Measurements from ENCODE around the gene ZFAND3.

Gene ZFAND3

DNA sequence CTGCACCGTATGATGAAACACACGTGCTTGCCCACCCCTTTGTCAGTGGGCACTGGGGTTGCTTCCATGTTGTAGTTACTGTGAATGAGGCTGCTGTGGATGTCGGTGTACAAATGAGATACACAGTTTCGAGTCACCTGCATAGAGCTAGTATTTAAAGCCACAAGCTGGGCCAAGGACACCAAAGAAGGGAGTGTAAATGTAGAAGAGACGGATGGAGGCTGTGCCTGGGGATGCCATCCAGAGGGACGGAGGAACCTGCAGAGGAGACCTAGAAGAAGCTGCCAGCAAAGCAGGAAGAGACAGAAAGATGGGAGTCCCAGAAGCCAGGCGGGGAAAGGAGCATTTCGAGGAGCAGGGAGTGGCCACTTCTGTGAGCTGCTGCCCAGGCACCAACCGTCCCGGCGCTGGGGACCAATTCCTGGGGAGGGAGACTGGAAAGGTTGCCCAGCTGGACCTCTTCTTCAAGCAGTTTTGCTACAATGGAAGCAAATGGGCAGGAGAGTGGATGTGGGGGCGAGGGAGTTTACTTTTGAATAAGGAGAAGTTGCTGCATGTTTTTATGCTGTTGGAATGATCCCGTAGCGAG, 339.3 kb downstream of the ZFAND3 start:
- peak; percentile 55 for DNase-seq

GRCh38 chr6:38159596-38159995, 340.1 kb downstream of the ZFAND3 start:
- DNase-seq, result no peak

DNA sequence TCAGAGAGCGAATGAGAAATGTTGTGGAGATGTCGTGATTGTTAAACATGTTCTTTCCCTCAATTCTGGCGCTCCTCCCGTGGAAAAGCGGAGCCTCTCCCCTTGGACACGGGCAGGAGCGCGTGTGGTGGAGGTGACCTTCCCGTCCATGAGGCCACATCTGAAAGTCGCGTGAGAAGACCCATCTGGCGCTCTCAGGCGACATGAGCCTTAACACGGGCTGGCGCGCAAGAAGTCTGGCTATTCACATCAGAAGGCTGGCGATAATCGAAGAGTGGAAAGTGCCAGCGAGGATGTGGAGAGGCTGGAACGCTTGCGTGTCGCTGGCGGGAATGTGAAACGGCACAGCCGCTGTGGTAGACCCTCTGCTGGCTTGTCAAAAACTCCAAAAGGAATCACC, 341.3 kb downstream of the ZFAND3 start:
- DNase-seq, result no peak

GRCh38 chr6:38161331-38161730, 341.8 kb downstream of the ZFAND3 start:
- no peak for DNase-seq

GRCh38 chr6:38161754-38162492, 342.4 kb downstream of the ZFAND3 start:
- peak; percentile 33 for DNase-seq

DNA sequence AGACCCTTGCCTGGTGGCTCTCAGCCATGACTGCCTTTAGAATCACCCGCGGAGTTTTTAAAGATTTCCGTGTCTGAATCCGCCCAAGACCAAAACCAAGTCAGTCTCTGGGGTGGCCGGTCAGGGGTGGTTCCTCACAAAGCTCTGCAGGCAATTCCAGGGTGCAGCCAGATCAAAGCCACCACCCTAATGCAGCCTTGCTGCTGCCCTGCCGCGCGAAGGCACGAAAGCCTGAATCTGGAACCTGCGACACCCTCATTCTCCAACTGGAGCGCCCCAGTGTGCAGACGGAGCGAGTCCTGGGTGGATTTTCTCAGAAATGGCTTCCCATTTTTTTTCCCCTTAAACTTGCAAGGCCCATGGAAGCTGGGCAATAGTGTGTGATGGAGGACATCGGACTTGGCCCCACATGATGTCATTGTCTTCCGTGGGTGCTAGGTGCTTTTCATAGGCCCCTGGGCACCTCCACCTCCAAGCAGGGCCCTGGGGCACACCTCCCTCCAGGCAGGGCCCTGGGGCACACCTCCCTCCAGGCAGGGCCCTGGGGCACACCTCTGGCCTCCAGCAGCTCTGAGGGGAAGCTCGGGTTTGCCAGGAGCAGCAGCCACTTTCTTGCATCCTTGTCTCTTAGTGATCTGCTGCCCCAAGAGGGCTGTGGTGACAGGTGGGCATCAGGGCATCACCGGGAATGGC, 343.1 kb downstream of the ZFAND3 start:
- no peak for DNase-seq

DNA sequence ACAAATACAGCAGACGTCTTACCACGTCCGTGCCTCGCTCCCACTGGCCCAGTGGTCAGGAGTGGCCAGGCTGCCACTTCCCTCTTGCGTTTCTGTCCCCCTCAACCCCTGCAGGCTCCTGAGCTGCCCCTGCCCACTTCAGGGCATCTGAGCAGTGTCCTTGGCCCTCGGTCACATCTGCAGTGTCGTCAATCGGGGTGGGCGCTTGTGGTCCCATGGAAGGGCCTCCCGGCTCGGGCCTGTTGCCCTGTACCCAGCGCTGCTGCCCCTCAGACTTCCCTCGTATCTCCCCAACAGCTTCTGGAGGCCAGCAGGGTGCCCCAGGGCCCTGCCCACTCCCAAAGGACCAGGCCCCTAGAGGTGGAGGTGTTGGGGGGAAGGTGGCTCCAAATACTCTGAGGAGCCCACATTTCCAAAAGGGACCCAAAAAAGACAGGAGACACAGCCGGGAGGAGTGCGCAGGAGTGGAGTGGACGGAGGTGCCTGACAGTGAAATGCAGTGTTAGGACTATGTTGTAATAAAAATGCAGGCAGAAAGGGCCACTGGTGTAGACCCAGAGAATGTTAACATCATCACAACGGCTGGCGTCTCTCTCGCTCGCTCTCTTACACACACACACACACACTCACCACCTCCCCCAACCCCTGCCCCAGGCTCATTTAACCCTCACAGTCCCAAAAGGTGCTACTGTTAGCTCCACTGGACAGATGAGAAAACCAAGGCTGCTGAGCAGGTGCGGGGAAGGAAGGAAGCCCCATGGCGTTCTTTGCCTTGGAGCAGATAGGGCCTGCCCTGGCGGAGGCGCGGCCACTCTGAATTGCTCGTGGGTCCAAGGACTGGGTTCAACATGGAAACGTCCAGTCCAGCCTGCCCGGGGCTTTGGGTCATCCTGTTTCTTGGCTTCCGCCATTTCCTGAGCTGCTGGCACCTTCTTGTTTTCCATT, 343.9 kb downstream of the ZFAND3 start:
- no peak for DNase-seq

- DNase-seq, result no peak
Measured at GRCh38 chr6:38164131-38164481, 344.6 kb downstream of the ZFAND3 start.

DNA sequence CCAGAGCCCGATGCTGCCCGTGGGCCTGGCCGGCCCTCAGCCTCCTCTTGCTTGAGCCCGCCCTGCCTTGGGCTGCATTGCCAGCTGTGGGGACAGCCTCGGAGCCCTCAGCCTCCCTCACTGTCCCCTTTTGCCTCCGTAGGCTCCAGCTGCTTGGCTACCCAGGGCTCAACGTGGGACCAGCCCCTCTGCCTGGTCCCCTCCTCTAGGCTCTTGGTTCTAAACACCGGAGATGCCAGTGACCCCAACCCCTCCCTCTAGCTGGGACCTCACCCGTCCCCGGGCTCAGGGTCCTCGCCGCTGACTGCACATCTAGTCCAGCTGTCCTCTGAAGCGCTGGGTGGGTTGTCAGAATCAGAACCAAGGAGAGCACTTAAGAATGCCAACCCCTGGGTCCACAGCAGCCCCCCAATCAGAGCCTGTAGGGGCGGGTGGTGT, 345.2 kb downstream of the ZFAND3 start:
- DNase-seq, result no peak

DNA sequence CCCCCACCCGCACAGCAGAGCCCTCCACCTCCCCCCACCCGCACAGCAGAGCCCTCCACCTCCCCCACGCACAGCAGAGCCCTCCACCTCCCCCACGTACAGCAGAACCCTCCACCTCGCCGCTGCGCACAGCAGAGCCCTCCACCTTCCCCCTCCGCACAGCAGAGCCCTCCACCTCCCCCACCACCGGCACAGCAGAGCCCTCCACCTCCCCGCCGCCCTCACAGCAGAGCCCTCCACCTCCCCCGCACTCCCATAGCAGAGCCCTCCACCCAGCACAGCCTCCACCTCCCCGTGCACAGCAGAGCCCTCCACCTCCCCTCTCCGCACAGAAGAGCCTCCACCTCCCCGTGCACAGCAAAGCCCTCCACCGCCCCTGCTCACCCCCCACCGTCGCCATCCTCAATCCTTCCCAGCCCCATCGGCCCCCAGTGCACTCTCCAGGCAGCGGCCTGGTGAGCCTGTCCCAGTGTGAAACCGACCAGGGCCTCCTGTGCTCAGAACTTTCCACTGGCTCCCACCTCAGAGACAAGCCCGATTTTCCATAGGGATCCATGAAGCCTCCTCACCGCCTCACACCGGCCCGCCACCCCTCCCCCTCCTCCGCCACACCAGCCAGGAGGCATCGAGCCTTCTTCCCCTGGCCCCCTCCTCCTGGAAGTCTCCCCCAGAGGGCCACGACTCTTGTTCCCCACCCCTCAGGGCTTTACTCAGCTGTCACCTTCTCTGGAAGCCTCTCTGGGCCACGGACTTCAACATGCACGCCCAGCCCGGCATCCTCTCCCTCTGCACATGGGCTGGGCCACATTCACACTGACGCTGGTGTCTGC, 347.1 kb downstream of the ZFAND3 start:
- no peak for DNase-seq

DNA sequence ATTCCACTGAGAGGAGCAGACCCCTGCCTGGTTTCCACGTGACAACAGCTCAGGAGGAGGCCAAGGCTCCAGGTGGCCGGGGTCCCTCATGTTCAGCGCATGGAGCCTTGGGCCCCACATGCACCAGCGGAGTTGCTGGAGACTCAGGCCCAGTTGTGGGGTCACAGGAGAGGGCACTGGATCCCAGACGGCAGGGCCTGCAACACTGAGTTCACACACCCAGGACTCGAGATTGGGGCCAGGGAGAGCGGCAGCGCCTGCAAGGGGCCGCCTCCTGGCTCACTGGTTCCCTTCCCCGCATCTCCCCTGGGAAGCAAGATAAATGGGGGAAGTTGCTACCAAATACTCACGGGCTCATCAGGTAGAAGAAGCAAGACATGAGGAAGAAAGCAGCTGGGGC, 348.1 kb downstream of the ZFAND3 start:
- no peak for DNase-seq

DNA sequence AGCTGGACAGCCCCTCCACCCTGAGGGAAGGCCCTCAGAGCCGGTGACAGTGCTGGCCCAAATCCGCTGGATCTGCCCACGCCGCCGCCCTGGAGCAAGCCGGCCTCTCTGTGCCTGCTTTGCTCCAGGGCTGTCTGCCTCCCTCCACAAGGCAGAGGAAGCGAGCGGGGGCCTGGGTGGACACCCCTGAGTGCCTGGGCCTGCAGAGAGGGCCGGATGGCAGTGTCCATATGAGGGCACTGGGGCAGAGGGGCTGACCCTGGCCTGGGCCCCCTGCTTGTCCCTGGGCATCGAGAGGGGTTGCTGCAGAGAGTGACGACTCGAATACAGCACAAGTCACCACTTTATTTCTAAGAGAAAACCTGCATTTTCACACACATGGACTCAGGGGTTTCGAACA, 348.6 kb downstream of the ZFAND3 start:
- DNase-seq, result no peak

- no peak for DNase-seq
Measured at GRCh38 chr6:38168699-38169098, 349.2 kb downstream of the ZFAND3 start.

DNA sequence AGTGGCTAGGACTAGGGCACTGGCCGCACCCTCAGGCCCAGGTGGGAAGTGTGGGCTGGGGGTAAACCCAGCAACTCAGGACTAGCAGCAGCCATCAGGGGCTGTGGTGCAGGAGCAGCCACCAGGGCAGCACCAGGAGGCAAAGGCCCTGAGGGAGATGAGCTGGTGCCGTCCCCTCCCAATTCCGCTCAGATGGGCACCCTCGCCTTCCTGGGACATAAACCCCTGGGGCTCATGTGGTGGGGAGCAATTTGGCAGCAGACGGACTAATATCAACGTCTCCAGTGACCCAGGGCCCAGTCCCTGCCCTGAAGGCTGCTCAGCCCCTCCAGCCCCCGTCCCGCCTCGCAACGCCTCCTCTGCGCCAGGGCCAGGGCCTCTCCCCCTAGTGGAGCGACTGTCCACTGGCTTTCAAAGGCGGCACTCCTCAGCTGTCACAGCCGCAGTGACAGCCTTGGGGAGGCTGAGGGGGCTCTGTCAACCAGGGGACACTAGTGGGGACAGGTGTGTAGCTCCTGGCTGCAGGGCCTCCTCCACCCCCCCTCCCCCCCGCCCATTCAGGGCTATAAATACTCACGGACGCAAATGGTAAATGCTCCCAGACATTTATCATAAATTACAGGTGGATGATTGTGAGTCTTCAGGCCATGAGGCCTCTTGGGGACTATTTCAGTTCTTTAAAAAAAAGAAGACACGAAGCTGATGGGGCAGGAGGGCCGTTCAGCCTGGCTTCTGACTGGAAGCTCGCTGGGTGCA, 349.9 kb downstream of the ZFAND3 start:
- no peak for DNase-seq

- DNase-seq, result no peak
Measured at GRCh38 chr6:38169977-38170526, 350.5 kb downstream of the ZFAND3 start.

DNA sequence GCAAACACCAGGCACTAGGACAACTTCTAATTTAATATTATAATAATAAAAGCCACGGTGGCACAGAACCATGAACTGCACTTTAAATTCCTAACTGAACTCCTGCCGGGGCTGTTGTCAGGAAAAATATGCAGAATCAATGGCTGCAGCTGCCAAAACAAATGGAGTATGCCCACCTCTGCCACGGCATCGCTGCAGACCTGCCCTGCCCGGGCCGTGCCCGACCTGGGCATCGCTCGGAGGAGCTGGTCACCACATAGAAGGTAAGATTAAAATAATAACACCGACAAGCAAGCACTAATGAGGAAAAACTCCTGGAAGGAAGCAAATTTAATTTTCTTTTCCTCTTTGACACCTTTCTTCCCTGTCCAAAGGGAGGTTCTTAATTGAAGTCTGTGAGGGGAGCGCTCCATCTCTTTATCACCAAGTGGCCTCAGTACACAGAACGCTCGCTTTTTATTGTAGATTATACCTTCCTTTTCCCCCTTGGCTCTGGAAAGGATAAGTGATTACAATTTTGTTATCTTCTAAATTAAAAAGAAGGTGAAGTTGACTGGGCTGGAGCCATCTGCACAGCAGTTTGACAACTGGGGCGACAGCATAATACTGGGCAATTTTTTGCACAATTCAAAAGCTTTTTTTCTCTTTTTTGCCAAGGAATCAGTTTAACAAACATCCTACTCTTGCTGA, 351.3 kb downstream of the ZFAND3 start:
- no peak for DNase-seq

DNA sequence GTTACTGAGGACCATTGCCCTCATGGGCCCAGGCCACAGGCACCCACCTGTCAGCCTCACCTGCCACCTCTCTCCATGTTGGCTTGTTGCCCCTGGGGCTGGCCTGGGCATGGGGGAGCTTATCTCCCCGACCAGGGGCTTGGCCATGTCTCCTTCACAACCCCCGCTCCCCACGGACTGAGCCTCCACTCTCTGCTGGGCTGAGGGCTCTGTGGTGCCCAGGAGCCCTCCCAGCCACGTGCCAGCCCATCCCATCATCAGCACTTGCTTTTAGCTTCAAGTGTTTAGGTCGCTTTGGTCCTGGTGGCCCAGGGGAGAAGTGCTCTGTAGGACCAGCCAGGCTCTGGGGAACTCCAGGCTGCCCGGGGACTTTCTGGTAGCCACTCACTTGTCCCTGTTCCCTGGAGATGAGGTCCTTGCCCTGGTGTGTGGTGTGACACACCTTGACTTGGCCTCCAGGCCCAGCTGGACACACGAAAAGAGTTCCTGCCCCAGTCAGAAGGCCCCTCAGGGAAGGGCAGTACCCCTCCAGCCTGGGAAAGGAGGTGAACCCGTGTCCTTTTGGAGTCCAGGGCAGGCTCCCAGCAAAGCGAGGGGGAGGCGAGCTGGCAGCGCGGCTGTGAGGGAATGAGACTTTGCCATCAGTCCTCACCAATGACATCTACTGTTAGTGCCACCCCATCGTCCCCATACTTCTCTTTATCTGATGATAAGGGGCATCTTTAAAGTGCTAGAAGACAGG, 352.6 kb downstream of the ZFAND3 start:
- no peak for DNase-seq

GRCh38 chr6:38172739-38173410, 353.3 kb downstream of the ZFAND3 start:
- DNase-seq, result no peak

DNA sequence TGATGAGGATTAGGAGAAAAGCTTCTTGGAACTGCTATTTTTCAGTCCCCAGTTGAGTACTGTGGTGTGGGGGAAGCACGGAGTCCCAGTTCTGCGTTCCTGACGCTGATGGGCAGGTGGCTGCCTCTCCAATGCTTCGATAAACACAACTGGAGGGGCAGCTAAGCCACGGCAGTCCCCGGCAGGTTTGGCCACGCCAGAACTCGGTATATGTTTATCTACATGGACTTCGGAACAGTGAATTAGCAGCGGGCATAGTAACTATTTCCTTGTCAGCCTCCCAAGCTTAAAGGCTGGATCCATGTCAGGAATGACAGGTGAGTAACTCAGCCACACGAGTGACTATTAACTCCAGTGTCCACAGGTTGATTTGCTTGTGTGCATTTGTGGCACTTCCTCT, 354.4 kb downstream of the ZFAND3 start:
- DNase-seq, result no peak

Data from activated effector memory CD4-positive, alpha-beta T cell treated with anti-CD3 and anti-CD28 coated beads, Interleukin-2, amount 50 U/mL, for 16 hours (primary cell).